GM18505 (cell line): ENCODE data around the gene CRACDL.

ENCODE experiments used
- ATAC-seq: cut with Tn5 transposase; IDR thresholded peaks from one replicate; pipeline ENCODE4 v1.9.1; 2021; ENCODE audit not compliant: unreplicated experiment
- POLR2A ChIP-seq: IDR thresholded peaks from 4 replicates; pipeline ENCODE4 v1.6.1; 2011; ENCODE audit warnings: borderline replicate concordance; ENCODE audit not compliant: insufficient read depth, insufficient read length; ENCODE audit errors: extremely low read depth

Gene CRACDL

GRCh38 chr2:98935777-98936352 is at the start of gene CRACDL:
Gene CRACDL (minus strand): TSS chr2:98936225. CDS start chr2:98846800, 89,425 bp downstream.
- no peak for ATAC-seq
- no peak for TF ChIP-seq POLR2A

- TF ChIP-seq POLR2A, result no peak
- ATAC-seq, result no peak
These were observed 39.6 kb upstream of the CRACDL start for GRCh38 chr2:98975611-98976010.

GRCh38 chr2:98972582-98973167 is 36.6 kb upstream of the CRACDL start:
- no peak for TF ChIP-seq POLR2A
- ATAC-seq, result no peak

DNA sequence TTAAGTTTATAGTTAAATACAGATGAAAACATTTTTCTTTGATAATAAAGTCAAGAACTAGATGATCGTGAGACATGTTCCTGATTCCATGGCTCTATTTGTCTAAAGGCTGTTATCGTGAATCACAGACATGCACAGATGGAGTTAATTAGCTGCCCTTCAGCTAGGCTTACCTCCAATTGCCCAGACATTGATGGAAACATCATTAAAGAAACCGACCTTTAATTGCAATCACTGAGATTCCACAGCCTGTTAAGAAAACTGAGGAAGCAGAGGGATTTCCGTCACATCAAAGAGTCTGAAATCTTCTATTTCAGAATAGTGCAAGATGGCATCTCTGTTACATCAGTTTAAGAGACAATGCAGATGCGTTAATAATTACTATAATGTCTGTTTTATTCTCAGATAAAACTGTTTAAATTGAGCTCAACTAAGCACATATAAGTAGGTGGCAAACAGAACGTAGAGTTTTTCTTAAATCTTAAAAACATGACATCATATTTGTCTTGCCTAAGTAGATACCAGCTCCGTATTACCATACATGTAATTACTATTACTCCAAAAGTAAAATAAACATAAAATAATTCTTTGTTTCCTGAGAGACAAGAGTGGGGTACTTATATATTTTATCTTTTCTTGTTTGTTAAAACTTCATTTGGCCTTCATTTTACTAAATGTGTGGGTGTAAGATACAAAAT is 23.9 kb upstream of the CRACDL start:
- no peak for ATAC-seq
- no peak for TF ChIP-seq POLR2A

GRCh38 chr2:98952966-98953365 is 16.9 kb upstream of the CRACDL start:
- TF ChIP-seq POLR2A, result no peak
- no peak for ATAC-seq

DNA sequence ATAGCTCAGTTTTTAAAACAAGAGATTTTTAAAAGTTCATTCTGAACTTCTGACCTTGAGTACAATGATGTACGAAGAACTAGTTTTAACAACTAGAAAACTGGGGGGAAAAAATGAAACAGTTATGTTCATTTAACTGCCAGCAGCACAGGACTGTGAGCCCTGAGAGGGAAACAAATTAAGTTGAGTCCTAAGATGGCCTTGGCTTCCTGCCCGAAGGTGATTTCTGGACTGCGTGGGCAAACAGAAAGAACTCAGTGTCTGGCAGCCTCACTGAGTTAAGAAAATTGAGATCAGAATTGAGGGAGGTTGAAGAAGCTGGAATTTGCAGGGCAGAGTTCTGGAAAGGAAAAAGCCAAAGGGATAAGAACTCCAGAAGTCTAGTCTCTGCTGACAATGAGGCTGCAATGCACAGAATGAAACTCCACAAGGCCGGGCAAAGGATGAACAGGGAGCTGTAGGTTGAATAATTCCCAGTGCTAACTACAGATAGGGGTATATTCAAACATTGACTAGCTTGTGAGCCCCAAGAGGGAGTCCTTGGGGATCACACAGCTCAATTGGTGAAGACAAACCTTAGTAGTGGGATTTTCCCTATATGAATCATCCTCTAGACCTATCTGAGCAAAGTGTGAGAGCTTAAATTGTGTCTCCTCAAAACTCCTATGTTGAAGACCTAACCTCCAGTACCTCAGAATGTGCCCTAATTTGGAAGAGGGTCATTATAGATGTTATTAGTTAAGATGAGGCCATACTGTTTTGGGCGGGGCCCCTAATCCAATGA is 13.1 kb upstream of the CRACDL start:
- ATAC-seq, result no peak
- TF ChIP-seq POLR2A, result no peak

DNA sequence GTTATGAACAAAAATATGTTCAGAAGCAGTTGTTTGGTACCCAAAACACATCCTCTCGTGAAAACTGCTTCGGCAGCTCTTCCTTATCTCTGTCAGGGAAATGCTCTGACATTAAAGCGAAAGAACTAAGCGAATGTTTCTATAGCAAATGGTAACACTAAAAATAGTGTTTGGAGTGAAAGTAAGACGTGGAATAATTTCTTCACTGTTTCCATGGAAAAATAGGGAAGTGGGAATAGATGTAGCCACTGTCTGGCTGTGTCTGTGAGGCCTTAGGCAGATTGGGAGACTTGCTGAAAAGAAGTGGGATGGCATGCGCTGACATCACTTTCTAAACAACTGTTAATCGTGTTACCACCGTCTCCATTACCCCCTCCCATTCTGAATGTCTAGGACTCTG is 11.5 kb upstream of the CRACDL start:
- TF ChIP-seq POLR2A, result no peak
- ATAC-seq, result no peak

- TF ChIP-seq POLR2A, result no peak
- ATAC-seq, result no peak
These were observed 10.8 kb upstream of the CRACDL start for GRCh38 chr2:98946855-98947254.

- no peak for TF ChIP-seq POLR2A
- ATAC-seq, result no peak
These were observed 8.8 kb upstream of the CRACDL start for GRCh38 chr2:98944775-98945174.

- no peak for ATAC-seq
- no peak for TF ChIP-seq POLR2A
These were observed 4.1 kb upstream of the CRACDL start for GRCh38 chr2:98940102-98940501.

DNA sequence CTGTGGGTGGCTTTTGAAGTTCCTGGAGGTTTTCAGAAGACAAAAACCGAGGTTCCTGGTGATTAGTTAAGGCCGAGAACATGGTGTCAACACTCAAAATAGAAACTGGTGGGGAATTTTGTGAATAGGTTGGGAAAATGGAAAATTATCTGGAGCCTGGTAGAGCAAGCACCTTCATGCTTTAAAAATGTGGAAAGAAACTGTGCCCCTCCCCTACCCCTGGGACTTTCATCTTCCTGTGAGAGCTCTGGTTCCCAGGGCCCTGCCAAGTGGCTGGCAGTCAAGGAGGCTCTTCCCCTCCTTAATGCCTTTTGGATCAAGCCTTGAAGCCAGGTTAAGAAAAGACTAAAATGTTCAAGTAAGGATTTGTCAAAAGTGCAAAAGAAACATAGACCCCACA is 1.9 kb upstream of the CRACDL start:
- TF ChIP-seq POLR2A, result no peak
- no peak for ATAC-seq

- no peak for TF ChIP-seq POLR2A
- ATAC-seq, result no peak
These were observed 627 bp upstream of the CRACDL start for GRCh38 chr2:98936353-98937351.
